Urinary bladder (tissue), 4 donors: ENCODE measurements around the gene FOXK2. TPM values are rescaled to one million over a fixed set of nuclear protein-coding genes. Genes with fewer than 3 reads are reported as not detected.

Experiments
- DNase-seq: peaks from one replicate; pipeline ENCODE4 v3.0.0-alpha.2; 2015; ENCODE audit errors: extremely low spot score
- H3K27ac ChIP-seq: one replicate; pipeline ENCODE4 v1.5.1; 2013; ENCODE audit warnings: low read depth, mild to moderate bottlenecking, moderate library complexity
- H3K36me3 ChIP-seq: one replicate; pipeline ENCODE4 v1.6.1; 2013; ENCODE audit warnings: mild to moderate bottlenecking, moderate library complexity; ENCODE audit not compliant: insufficient read depth
- H3K4me1 ChIP-seq: one replicate; pipeline ENCODE4 v1.6.1; 2013; ENCODE audit warnings: mild to moderate bottlenecking, moderate library complexity; ENCODE audit not compliant: insufficient read depth
- H3K4me3 ChIP-seq: one replicate; pipeline ENCODE4 v1.5.1; 2013; ENCODE audit warnings: low read depth, low read length
- WGBS: extraction: QIAGEN DNeasy Blood & Tissue Kit; methylation state at CpG from one replicate; pipeline ENCODE4 v1.1.7; 2013; 5-methylcytosine and 5-hydroxymethylcytosine counted together
- polyA plus RNA-seq: library from polyadenylated mRNA; stranded (reverse); fragments of 200-250 nt; gene quantifications from one replicate; pipeline ENCODE4 v1.2.3, GENCODE V29; 2013
- total RNA-seq: library from RNA; depleted of rRNA; stranded (reverse); fragments of >200 nt; gene quantifications from one replicate; pipeline ENCODE4 v1.2.3, GENCODE V29; 2014
- donor health status: healthy with polysubstance abuse.
- donor health status: healthy.

FOXK2 gene
- total and polyA plus RNA-seq, 2 donors = 19.9 to 24.0 TPM

GRCh38 chr17:82611140-82612058 is 91.9 kb downstream of the FOXK2 start:
- WGBS = 65% methylated on average over 21 of the region's 21 CpGs
- Histone ChIP-seq H3K4me1 (no peaks in the 10 kb centered on the region), H3K36me3 (no peaks in the 10 kb centered on the region), H3K4me3 (no peak overlapping the region), H3K27ac (no peak overlapping the region)
- DNase-seq = no peak

GRCh38 chr17:82613283-82614094 is 94.0 kb downstream of the FOXK2 start:
- no peak for DNase-seq
- H3K4me3 ChIP-seq = no peak overlapping the region
- H3K4me1 ChIP-seq = no peaks in the 10 kb centered on the region
- H3K27ac ChIP-seq = no peak overlapping the region
- no peaks in the 10 kb centered on the region for H3K36me3 ChIP-seq
- WGBS = 87% methylated on average over 37 of the region's 37 CpGs

GRCh38 chr17:82614095-82614631 is 94.6 kb downstream of the FOXK2 start:
- 75% methylated on average over 16 of the region's 22 CpGs for WGBS
- Histone ChIP-seq H3K27ac (no peak overlapping the region), H3K36me3 (no peaks in the 10 kb centered on the region), H3K4me3 (no peak overlapping the region), H3K4me1 (no peaks in the 10 kb centered on the region)
- no peak for DNase-seq

- H3K36me3 ChIP-seq = no peaks in the 10 kb centered on the region
- 91% methylated on average over 45 of the region's 45 CpGs for WGBS
These were observed 95.8 kb downstream of the FOXK2 start for GRCh38 chr17:82615084-82616020.

GRCh38 chr17:82616021-82616711 is 96.6 kb downstream of the FOXK2 start:
- Histone ChIP-seq H3K36me3 (peaks cover under 1% of the 10 kb centered on the region), H3K4me1 (no peaks in the 10 kb centered on the region), H3K27ac (no peak overlapping the region), H3K4me3 (no peak overlapping the region)
- no peak for DNase-seq
- WGBS = 83% methylated on average over 22 of the region's 22 CpGs

More at GRCh38 chr17:82615084-82616020, 95.8 kb downstream of the FOXK2 start:
- Histone ChIP-seq H3K4me1 (no peaks in the 10 kb centered on the region), H3K4me3 (no peak overlapping the region), H3K27ac (no peak overlapping the region)
- DNase-seq = no peak

GRCh38 chr17:82619211-82619610 is 99.7 kb downstream of the FOXK2 start:
- DNase-seq = no peak
- no peak overlapping the region for H3K4me3 ChIP-seq
- peaks cover 4% of the 10 kb centered on the region for H3K36me3 ChIP-seq
- no peak overlapping the region for H3K27ac ChIP-seq
- 89% methylated on average over 7 of the region's 7 CpGs for WGBS
- no peaks in the 10 kb centered on the region for H3K4me1 ChIP-seq

- Histone ChIP-seq H3K4me3 (no peak overlapping the region), H3K4me1 (no peaks in the 10 kb centered on the region), H3K27ac (no peak overlapping the region), H3K36me3 (peaks cover 4% of the 10 kb centered on the region)
- WGBS = 82% methylated on average over 10 of the region's 10 CpGs
- no peak for DNase-seq
These were observed 100.1 kb downstream of the FOXK2 start for GRCh38 chr17:82619641-82620040.

GRCh38 chr17:82623707-82624106 is 104.2 kb downstream of the FOXK2 start:
- Histone ChIP-seq H3K4me3 (no peak overlapping the region), H3K36me3 (peaks cover 7% of the 10 kb centered on the region), H3K4me1 (no peaks in the 10 kb centered on the region), H3K27ac (no peak overlapping the region)
- 80% methylated on average over 15 of the region's 15 CpGs for WGBS
- DNase-seq = no peak

- DNase-seq = no peak
- H3K4me1 ChIP-seq = no peaks in the 10 kb centered on the region
- H3K27ac ChIP-seq = no peak overlapping the region
- H3K4me3 ChIP-seq = no peak overlapping the region
- WGBS = 94% methylated on average over 21 of the region's 21 CpGs
- H3K36me3 ChIP-seq = peaks cover 3% of the 10 kb centered on the region
These were observed 107.9 kb downstream of the FOXK2 start for GRCh38 chr17:82627405-82627804.

- DNase-seq = no peak
- 81% methylated on average over 8 of the region's 8 CpGs for WGBS
- Histone ChIP-seq H3K4me1 (no peaks in the 10 kb centered on the region), H3K27ac (no peak overlapping the region), H3K4me3 (no peak overlapping the region), H3K36me3 (peaks cover 3% of the 10 kb centered on the region)
These were observed 110.2 kb downstream of the FOXK2 start for GRCh38 chr17:82629748-82630147.

GRCh38 chr17:82630212-82630611 is 110.7 kb downstream of the FOXK2 start:
- no peak overlapping the region for H3K27ac ChIP-seq
- DNase-seq = no peak

GRCh38 chr17:82631544-82631943 is 112.0 kb downstream of the FOXK2 start:
- Histone ChIP-seq H3K27ac (no peak overlapping the region), H3K36me3 (no peaks in the 10 kb centered on the region), H3K4me3 (no peak overlapping the region), H3K4me1 (no peaks in the 10 kb centered on the region)
- 63% methylated on average over 6 of the region's 6 CpGs for WGBS
- DNase-seq = no peak

More at GRCh38 chr17:82630212-82630611, 110.7 kb downstream of the FOXK2 start:
- H3K4me1 ChIP-seq = no peaks in the 10 kb centered on the region
- no peak overlapping the region for H3K4me3 ChIP-seq
- H3K36me3 ChIP-seq = peaks cover under 1% of the 10 kb centered on the region
- 90% methylated on average over 12 of the region's 12 CpGs for WGBS
